GM23248 (cell line): ENCODE data around the gene WNT7B.

Experiments used
- EZH2 ChIP-seq: fragments of 200-600 bp; sonication (generic); IDR thresholded peaks from 2 replicates; pipeline ENCODE4 v1.6.1; 2018; ENCODE audit warnings: antibody characterized with exemption, mild to moderate bottlenecking; ENCODE audit not compliant: insufficient read depth, poor library complexity, severe bottlenecking
- EZH2phosphoT487 ChIP-seq: fragments of 200-600 bp; sonication (generic); IDR thresholded peaks from 2 replicates; pipeline ENCODE4 v1.6.1; 2018; ENCODE audit warnings: antibody characterized with exemption, moderate library complexity, mild to moderate bottlenecking, low read depth; ENCODE audit not compliant: insufficient read depth

DNA sequence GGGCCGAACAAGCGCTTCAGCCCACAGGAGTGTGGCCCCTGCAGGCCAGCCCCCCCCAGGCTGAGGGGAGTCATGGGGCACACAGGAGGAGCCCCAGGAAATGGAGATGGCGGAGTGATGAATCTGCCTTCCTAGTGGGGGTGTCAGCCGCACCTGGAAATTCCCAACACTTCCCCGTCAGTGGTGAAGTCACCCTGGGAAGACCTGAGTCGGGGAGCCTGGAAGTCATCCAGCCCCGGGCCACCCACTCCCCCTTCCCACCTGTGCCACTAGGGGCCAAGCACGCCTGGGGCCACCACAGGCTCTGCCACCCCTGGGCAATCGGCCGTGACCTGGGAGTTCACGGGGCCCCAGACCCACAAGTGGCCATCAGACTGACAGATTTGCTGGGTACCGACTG, 12.6 kb downstream of the WNT7B start:
- TF ChIP-seq EZH2 (no peak), EZH2phosphoT487 (no peak)
